LNCaP clone FGC (cell line): Measurements from ENCODE around the gene FBLN1.

Source experiments
- DNase-seq: peaks from one replicate; pipeline ENCODE4 v3.0.0-alpha.2; 2011; ENCODE audit warnings: low read depth
- H3K4me3 ChIP-seq: 2 replicates; pipeline ENCODE4 v1.5.1; 2011; ENCODE audit warnings: mild to moderate bottlenecking, low read depth, low read length, control low read depth
- TF ChIP-seq, protein P1 (sequence below): IDR thresholded peaks from 2 replicates; pipeline ENCODE4 v1.5.1; 2012; ENCODE audit warnings: mild to moderate bottlenecking; ENCODE audit not compliant: control insufficient read depth, insufficient read depth; ENCODE audit errors: extremely low read depth

Gene FBLN1

DNA sequence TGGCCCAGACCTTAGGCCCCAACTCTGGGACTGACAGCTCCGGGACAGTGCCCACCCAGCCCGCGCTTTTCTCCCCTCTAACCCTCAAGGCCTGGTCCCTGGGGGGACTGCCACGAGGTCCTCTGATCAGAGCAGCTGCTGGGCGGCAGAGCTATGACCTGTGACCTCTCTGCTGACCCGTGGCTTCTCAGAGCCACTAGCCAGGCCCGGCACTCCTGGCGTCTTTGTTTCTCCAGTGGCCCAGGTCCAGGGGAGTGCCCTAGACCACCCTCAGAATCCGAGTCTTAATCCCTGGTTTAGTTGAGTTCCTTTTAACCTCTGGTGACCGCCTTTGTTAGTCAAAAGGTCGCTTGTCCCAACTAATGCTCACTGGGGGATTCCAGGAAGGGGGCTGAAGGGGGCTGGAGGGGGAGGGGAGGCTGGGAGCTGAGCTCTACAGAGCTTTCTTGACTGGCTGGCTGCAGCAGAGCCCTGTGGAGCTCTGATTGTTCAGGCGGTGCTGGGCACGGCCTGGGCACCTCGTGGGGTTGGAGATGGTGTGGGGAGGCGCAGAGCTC, 1.2 kb downstream of the FBLN1 start:
- no peak overlapping the region for H3K4me3 ChIP-seq
- TF ChIP-seq, protein P1, sequence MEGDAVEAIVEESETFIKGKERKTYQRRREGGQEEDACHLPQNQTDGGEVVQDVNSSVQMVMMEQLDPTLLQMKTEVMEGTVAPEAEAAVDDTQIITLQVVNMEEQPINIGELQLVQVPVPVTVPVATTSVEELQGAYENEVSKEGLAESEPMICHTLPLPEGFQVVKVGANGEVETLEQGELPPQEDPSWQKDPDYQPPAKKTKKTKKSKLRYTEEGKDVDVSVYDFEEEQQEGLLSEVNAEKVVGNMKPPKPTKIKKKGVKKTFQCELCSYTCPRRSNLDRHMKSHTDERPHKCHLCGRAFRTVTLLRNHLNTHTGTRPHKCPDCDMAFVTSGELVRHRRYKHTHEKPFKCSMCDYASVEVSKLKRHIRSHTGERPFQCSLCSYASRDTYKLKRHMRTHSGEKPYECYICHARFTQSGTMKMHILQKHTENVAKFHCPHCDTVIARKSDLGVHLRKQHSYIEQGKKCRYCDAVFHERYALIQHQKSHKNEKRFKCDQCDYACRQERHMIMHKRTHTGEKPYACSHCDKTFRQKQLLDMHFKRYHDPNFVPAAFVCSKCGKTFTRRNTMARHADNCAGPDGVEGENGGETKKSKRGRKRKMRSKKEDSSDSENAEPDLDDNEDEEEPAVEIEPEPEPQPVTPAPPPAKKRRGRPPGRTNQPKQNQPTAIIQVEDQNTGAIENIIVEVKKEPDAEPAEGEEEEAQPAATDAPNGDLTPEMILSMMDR: no peak
- no peak for DNase-seq

DNA sequence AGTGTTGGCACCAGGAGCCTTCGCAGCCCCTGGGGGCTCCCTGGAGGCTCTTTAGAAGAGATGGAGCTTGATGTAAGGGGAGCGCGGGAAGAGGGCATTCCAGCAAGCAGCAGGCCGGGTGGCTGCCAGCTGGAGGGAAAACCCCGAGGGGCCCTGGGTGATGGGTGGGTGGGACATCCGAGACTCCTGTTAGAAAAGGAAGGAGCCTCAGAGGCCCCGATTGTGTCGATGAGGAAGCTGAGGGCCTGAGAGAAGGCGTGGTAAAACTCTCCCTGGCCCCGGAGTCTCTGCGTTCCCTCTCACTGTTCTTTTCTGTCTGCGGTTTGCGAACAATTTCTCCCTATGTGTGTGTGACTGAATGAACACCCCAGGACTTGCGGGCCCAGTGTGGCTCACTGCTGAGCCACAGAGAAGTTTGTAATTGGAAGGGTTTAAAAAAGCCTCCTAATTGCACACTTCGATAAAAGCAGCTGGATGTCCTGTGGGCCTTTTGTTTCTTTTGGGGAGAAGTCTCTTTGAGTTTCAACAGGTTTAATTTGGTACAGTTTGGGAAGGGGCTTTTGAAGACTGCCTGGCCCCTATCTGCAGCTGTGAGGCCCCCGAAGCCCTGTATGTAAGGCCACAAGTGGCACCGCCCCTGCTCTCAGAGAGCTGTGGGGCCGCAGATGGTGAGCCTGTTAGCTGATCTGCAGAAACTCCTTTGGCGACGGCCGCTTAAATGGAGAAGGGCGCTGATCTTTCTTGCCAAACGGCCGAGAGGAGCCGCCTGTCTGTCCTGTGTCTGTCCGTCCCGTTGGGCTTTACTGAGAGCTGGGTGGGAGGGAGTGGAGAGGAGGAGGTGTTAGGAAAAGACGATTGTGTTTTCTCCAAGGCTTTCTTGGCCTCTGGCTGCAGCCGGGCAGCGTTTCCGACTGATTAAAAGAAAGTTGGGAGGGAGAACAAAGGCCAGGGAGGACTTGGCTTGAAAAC, 2.0 kb downstream of the FBLN1 start:
- H3K4me3 ChIP-seq: no peak overlapping the region
- TF ChIP-seq, protein P1: no peak
- DNase-seq: no peak

DNA sequence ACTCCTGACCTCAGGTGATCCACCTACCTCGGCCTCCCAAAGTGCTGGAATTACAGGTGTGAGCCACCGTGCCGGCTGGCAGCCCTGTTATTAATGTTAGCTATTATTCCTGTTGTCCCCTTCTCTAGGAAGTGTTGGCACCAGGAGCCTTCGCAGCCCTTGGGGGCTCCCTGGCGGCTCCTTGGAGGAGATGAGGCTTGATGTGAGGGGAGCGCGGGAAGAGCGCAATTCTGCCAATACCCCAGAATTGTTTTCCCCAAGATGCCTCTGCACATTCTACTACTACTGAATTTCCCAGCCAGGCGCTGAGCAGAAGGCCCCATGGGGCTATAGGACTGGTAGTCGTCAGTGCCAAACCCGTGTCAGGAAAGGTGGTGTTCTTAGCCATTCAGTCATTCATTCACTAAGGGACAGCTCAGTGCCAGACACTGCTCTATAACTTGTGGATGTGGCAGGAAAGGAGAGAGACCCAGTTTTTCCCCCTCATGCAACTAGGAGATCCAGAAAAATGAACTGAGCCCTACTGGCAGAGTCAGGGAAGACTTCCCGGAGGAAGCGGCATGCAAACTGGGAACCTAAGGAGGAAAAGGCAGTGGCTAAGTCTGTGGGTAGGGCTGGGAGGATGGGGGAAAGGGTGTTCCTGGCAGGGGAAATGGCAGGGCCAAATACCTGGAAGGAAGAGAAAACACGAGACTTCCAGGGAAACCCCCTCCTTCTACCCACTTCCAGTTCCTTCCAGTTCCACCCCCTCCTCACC, 3.5 kb downstream of the FBLN1 start:
- no peak overlapping the region for H3K4me3 ChIP-seq

GRCh38 chr22:45506816-45507360, 4.2 kb downstream of the FBLN1 start:
- peak; percentile 10 for DNase-seq
- no peak overlapping the region for H3K4me3 ChIP-seq
- TF ChIP-seq, protein P1: no peak

More for the DNA sequence above, 3.5 kb downstream of the FBLN1 start:
- TF ChIP-seq, protein P1: no peak
- no peak for DNase-seq

- DNase-seq: no peak
- no peak overlapping the region for H3K4me3 ChIP-seq
- TF ChIP-seq, protein P1: no peak
Observed at GRCh38 chr22:45507798-45508197, 5.1 kb downstream of the FBLN1 start.

DNA sequence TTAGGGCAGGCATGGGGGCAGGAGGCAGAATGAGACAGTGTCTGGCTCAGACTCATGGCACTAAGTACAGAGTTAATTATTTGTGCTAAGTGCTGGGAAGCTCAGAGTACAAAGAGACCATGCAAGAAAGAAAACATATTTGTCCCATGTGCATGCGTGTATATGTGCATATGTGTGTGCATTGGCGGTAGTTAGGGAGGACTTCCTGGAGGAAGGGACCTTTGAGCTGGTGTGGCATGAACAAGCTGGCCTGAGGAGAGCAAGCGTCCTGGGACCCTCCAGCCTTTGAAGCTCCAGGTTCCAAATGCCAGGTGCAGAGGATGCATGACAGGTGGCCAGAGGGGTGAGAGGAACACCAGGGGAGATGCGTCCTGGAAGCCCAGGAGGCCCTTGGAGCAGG, 6.1 kb downstream of the FBLN1 start:
- no peak overlapping the region for H3K4me3 ChIP-seq
- no peak for DNase-seq
- TF ChIP-seq, protein P1: no peak
